ENCODE results near the gene OR6C4.
"Not testable (repeated sequence)": the region's sequence is repeated elsewhere in the genome, so short reads cannot be mapped to it uniquely, and the experiment has no call there.

The OR6C4 gene

DNA sequence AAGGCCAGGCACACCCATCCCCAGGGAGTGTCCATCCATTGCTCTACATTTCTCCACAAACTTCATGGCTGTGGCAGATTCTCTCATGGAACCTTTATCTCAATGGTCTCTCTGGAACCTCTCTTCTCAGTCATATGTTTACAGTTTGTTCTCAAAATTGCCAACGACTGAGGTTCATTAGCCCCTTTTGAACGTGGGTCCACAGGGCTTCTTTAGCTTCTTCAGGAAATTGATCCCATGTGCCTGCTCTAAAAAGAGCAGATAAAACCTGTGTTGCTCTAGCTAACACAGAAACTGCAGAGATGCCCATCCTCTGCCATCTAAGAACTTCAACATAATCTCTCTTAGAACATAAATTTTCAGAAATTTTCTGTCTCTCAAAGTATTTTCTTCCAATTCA lies at the start of gene OR6C4:
Gene OR6C4 (plus strand): TSS at position 301 of the 400 bp plus-strand sequence. CDS start 1,625 bp downstream, outside the sequence.
- no peak within 1 kb of the TSS for H3K4me3 ChIP-seq (ENCODE audit: low read depth, low read length)

DNA sequence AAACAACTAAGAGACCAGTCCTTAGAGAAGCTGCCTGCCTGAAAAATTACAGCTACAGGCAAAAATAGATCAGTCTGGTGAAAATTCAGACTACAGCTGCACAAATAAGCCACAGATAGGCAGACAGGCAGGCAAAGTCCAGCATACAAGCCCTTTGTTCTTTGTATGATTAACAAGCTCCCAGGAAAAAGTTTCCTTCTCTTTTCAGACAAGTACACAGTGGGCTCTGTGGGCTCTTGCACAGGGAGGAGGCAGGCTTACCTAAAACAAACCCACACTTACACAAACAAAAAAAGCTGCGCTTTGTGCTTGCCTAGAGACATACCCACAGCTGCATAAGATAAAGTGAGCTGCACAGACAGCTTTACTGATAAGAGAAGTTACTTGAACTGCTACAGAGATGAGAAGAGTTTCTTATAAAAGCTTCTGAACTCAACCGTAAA lies 49.6 kb upstream of the OR6C4 start:
- H3K4me3 ChIP-seq (ENCODE audit: low read depth, low read length) = no peak overlapping the region

DNA sequence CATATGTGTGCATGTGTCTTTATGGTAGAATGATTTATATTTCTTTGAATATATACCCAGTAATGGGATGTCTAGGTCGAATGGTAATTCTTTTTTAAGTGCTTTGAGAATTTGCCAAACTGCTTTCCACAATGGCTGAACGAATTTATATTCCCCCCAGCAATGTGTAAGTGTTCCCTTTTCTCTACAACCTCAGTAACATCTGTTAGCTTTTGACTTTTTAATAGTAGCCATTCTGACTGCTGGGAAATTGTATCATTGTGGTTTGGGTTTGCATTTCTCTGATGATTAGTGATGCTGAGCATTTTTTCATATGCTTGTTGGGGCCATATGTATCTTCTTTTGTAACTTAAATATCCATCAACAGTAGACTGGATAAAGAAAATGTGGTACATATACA lies 47.8 kb upstream of the OR6C4 start:
- H3K4me3 ChIP-seq (ENCODE audit: low read depth, low read length) = no peak overlapping the region

DNA sequence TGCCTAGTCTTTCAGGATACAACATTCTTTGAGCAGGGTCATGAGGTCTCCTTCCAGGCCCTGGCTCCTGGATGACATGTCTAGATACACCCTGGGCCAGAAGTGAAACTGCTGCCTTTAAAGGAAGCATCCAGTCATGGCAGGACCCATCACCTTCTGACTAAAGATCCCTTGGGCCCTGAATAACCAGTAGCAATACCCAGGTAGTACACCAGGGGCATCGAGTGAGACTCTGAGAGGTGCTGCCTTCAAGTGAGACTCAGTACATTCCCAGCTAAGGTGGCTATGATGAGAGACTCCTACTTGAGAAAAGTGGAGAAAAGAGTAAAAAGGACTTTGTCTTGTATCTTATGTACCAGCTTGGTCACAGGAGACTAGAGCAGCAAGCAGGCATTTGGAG lies 33.7 kb upstream of the OR6C4 start:
- H3K4me3 ChIP-seq (ENCODE audit: low read depth, low read length) = no peak overlapping the region

DNA sequence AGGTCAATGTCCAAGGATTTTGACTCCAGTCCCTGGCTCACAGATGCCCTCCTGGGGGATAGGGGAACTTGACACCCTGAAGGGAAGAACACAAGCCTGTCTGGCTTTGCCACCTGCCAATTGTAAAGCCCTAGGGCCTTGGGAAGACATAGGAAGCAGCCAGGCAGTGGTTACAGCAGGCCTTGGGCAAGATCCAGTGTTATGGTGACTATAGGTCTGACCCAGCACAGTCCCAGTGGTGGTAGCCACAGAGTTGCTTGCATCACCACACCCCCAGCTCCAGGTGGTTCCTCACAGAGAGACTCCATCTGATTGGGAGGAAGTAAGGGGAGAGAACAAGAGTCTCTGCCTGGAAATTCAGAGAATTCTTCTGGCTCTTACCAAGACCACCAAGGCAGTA lies 33.0 kb upstream of the OR6C4 start:
- no peak overlapping the region for H3K4me3 ChIP-seq (ENCODE audit: low read depth, low read length)

DNA sequence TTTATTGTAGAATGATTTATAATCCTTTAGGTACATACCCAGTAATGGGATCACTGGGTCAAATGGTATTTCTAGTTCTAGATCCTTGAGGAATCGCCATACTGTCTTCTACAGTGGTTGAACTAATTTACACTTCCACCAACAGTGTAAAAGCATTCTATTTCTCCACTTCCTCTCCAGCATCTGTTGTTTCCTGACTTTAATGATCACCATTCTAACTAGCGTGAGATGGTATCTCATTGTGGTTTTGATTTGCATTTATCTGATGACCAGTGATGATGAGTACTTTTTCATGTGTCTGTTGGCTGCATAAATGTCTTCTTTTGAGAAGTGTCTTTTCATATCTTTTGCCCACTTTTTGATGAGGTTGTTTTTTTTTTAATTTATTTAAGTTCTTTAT lies 1.2 kb upstream of the OR6C4 start:
- H3K4me3 ChIP-seq (ENCODE audit: low read depth, low read length) = not testable (repeated sequence)

DNA sequence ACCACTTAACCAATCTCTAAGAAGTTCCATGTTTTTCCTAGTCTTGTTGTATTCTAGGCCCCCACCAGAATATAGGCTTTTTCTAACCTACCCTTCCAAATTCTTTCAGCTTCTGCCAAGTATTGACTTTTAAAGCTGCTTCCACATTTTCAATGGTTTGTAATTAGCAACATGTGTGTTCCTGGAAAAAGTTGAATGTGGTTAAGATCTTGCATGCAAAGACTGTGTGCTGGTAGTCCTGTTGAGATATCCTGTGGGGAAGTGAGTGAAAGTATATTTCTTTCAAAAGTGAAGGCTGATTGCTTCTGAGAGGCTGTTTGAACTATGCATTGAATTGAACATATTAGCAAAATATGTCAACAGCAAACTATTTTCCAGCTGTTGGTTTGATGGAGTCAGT lies 646 bp upstream of the OR6C4 start:
- H3K4me3 ChIP-seq (ENCODE audit: low read depth, low read length) = no peak overlapping the region

DNA sequence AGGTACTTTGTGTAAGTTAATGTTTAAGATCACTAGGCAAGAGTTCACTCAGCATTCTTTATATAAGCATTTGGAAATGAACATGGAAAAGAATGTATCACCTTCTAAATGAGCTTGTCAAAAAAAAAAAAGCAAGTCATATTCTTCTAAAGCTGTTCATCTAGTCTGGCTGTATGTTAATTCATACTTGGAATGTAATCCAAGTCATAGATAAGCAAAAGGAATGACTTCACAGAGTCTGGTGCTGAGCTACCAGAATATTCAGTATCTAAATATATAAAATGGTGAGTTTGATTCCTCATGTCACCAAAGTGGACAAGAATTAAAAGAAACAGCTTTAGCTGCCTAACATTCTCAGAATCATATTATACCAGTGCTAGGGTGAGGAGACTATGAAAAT lies 4.9 kb downstream of the OR6C4 start:
- H3K4me3 ChIP-seq (ENCODE audit: low read depth, low read length) = no peak overlapping the region

DNA sequence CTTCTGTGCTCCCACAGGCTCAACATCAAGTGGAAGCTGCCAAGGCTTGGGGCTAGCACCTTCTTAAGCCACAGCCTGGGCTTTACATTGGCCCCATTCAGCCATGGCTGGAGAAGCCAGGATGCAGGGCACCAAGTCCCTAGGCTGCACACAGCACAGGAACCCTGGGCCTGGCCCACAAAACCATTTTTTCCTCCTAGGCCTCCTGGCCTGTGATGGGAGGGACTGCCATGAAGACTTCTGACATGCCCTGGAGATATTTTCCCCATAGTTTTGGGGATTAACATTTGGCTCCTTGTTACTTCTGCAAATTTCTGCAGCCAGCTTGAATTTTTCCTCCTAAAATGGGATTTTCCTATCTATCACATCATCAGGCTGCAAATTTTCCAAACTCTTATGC lies 20.7 kb downstream of the OR6C4 start:
- H3K4me3 ChIP-seq (ENCODE audit: low read depth, low read length) = not testable (repeated sequence)

DNA sequence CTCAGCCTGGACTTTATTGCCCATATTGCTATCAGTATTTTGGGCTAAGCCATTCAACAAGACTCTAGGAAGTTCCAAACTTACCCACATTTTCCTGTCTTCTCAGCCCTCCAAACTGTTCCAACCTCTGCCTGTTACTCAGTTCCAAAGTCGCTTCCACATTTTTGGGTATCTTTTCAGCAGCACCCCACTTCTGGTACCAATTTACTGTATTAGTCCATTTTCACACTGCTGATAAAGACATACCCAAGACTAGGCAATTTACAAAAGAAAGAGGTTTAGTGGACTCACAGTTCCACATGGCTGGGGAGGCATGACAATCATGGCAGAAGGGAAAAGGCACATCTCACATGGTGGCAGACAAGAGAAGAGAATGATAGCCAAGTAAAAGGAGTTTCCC lies 21.3 kb downstream of the OR6C4 start:
- not testable (repeated sequence) for H3K4me3 ChIP-seq (ENCODE audit: low read depth, low read length)

DNA sequence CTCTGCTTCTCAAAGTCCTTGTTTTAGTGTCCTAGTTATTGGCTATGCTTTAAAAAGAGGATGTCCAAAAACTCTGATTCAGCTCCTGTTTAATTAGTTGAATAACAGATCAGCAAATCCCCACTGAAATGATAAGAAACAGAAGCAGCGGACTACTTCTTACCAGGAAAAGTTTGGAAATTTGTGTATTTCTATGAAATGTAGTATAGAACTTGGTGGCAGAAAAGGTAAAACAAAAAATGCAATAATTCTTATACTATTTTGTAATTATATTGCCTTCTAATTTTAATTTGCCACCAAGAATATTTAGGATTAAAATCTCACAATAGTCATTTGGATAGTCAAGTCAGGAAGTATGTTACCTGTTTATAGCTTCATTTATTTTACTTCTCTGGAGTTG lies 22.8 kb downstream of the OR6C4 start, which contains the start of gene OR2AP1:
Gene OR2AP1 (plus strand): TSS at position 301 of the 400 bp plus-strand sequence. CDS start 1,947 bp downstream, outside the sequence.
- H3K4me3 ChIP-seq (ENCODE audit: low read depth, low read length) = no peak within 1 kb of the TSS

DNA sequence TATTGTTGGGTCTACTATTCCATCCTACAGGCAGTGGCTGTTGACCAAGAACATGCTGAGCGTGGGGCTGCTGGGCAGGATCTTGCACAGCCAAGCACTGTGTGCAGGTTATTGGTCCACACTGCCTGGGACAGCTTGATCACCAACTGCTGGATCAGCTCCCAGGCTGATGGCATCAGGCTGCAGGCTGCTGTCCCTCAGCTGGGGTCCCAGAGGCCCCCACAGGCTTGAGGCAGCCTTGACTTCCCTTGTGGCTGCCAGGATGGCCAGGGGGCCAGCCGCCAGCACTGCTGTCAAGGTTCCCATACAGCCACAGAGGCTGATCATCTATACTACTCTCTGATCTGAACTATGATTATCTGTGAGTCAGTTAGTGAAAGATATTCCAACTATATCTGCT lies 32.7 kb downstream of the OR6C4 start:
- no peak overlapping the region for H3K4me3 ChIP-seq (ENCODE audit: low read depth, low read length)

DNA sequence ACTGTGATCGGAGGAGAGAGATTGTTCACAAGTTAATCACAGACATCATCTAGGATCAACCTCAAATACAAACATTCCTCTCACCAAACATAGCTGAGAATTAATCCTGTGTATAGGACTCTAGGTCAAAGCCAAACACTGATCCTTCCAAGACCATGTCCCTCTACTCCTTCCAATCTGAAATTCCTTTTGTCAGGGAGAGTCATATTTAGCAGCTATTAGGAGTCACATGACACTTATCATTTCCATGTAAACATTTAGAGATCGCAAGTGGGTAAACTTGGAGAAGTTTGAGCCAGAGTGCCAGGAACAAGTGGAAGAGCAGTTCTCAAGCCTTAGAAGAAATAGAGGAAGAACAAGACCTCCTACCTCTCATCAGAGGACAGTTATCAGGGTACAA lies 36.4 kb downstream of the OR6C4 start:
- H3K4me3 ChIP-seq (ENCODE audit: low read depth, low read length) = no peak overlapping the region

DNA sequence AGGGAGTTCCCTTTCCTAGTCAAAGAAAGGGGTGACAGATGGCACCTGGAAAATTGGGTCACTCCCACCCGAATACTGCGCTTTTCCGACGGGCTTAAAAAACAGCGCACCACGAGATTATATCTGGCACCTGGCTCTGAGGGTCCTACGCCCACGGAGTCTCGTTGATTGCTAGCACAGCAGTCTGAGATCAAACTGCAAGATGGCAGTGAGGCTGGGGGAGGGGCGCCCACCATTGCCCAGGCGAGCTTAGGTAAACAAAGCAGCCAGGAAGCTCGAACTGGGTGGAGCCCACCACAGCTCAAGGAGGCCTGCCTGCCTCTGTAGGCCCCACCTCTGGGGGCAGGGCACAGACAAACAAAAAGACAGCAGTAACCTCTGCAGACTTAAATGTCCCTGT lies 40.8 kb downstream of the OR6C4 start:
- H3K4me3 ChIP-seq (ENCODE audit: low read depth, low read length) = not testable (repeated sequence)

Measured in iPS-11a (cell line).